DMS53 (cell line): ENCODE measurements around the gene STX7.

Experiments
- DNase-seq: peaks from one replicate; lab custom pipeline; 2025; lab: John Stamatoyannopoulos, UW

STX7 gene

DNA sequence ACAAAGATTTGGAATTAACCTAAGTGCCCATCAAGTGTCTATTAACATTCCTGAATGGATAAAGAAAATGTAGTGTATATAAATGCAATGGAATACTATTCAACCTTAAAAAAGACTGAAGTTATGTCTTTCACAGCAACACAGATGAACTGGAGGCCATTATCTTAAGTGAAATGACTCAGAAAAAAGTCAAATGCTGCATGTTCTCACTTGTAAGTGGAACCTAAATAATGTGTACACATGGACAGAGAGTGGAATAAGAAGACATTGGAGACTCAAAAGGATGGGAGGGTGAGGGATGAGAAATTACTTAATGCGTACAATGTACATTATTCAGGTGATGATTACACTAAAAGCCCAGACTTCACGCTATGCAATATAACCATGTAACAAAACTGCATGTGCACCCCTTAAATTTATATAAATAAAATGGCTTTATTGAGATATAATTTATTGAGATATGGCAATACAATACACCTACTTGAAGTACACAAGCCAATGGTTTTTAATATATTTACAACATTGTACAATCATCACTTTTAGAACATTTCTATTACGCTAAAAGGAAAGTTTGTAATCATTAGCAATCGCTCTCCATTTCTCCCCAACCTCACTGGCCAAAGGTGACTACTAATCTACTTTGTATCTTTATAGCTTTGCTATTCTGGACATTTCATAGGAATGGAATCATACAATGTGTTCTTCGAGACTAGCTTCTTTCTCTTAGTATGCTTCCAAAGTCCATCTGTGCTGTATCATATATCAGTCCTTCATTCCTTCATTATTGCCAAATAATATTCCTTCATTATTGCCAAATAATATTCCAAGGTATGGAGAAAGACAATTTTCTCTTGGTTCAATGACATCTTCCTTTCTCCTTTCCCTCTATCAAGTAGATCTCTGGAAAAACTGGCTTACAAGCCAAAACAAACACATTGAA, 5.8 kb downstream of the STX7 start:
- DNase-seq: no peak

DNA sequence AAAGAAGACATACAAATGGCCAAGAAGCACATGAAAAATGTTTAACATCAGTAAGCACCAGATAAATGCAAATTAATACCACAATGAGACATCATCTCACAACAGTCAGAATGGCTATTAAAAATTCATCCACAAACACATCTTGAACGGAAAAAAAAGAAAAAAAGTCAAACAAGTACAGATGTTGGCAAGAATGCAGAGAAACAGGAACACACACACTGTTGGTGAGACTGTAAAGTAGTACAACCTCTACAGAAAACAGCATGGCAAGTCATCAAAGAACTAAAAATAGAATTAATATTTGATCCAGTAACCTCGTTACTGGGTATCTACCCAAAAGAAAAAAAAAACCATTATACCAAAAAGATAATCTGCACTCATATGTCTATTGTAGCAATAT, 6.5 kb downstream of the STX7 start:
- no peak for DNase-seq

DNA sequence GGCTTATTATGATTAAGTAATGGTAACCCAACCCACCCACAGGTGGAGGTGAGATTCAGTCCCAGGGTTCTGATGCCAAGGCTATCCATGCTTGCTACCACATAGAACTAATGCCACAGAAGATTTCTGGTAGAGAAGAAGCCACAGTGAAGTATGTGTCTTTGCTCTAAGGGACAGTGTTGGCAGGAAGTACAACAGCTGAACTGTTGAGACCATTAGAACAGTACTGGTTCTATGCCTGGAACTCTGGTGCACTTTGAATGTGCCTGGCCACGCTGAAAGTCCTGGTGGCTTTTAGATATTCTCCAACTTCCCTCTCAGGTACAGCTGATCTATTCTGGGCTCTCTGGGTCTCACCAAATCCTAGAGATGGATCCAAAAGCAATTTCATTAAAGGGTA, 7.8 kb downstream of the STX7 start:
- DNase-seq: no peak

DNA sequence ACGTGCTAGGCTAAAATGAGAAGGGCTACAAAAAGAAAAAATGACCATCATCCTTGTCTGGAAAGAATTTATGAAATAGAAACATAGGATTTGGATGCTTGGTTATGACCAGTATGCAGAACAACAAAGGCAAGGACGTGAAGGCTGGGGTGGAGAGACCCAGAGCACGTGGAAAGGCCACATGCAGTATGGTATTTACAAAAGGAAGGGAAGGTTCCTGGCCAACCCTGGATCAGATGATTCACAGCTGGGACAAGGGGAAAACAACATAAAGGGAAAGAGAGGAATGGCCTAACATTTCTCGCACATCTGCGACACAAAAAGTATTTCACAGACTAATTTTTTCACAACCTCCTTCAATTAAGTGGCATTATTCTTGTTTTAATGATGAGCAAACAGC, 8.2 kb downstream of the STX7 start:
- DNase-seq: no peak

DNA sequence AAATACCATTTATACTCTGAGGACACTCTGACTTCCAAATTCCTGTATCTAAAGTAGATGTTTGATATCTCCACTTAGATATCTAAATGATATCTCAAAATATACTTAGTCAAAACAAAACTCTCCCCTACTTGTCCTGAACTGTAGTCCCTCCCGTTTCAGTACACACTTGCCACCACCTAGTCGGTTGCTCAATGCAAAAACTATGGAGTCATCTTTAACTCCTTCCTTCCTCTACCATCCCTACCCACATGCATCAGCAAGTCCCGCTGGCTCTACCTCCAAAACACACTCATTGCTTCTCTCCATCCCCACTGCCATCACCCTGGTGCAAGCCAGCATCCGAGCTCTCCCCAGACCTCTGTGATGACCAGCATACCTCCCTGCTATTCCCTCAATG, 13.2 kb downstream of the STX7 start:
- DNase-seq: no peak

DNA sequence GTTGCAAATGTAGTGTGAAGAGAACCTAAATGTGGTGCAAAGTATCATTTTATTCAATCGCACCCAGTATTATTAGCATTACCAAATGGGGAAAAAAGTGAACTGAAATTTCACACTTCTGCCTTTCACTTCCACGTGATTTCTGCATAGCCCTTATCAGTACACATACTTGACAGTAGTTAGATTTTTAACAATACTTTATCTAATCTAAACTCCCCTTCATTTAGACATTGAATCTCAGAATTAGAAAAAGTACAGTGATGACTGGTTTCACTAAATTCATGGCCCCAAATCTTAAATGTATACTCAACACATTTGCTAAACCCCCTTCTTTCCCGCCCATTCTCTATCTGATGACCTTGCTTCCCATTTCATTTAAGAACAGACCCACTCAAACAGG, 14.3 kb downstream of the STX7 start:
- DNase-seq: no peak

DNA sequence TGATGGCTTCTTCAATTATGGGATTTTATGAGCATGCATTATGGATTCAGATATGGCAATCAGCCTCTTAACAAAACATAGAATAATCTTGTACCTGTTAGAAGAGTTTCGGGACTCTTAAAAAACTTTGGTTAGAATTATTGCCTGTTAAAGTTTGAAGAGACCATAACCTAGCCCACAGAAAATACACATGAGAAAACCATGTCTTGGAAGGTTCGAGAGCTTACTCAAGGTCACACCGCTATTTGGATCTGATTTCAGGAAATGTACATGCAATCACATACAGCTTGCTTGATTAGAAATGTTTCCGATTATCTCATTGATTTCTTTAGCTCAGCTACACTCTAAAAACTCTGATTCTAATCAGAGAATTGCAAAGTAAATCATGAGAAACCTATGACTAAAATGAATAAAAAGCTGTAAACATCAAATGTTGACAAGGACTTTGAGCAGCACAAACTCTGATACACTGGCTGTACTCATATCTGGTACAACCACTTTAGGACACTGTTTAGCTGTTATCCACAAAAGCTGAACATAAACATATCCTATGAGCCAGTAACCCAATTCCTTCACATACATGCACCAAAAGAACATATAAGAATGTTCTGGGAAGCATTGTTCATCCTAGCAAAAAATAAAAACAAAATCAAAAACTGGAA, 16.3 kb downstream of the STX7 start:
- no peak for DNase-seq

DNA sequence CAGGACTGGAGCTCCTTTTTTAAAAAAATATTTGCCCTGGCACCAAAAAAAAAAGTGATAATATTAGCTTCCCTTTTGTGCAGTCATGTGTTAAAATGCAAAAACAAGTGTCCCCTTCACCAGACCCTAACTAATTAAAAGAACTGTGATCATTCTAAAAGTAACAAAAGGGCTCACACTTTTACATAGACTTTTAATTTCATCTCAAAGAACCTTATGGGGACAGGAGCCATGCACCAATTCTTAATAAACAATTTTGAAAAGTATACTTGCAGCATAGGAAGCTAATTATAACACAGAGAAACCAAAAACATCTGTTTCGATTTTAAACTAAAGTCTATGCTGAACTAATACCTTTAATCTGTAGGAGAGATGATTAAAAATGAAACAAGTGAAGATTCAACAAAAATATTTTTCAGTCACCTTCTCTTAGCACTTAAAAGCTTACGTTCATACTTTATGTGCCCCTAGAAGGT, 17.3 kb downstream of the STX7 start:
- DNase-seq: no peak

DNA sequence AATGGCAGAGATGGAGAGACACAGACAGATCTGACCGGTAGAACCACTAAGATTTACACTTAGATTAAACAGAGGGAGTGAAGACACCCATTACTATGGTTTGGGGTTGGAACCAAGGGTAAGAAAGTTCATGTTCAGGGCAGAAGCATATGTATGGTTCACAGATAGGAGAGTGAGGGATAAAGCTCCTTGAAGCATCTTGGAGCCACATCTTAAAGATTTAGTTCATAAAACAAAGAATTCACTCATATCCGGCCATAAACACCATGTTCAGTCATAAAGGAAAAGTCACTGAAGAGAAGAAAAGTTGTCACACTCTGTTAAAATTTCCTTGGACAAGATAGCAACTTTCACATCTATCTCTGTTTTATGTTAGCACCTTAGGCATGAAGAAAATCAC, 18.0 kb downstream of the STX7 start:
- DNase-seq: no peak

DNA sequence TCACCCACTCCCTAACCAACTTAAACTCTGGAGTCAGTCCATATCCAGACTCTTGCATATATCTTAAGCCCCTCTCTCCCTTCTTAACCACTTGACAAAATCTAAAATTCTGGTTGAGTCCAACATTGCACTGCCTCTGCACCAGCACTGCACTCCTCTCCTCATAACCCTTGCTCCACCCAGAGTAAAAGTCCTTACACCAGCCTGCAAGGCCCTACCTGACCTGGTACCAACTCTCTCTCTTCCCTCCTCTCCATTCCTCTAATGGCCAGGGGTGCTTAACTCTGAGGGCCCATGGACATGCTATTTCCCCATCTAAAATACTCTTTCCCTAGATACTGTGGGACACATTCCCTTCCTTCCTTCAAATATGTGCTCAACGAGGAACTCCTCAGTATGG, 21.0 kb downstream of the STX7 start:
- DNase-seq: no peak

DNA sequence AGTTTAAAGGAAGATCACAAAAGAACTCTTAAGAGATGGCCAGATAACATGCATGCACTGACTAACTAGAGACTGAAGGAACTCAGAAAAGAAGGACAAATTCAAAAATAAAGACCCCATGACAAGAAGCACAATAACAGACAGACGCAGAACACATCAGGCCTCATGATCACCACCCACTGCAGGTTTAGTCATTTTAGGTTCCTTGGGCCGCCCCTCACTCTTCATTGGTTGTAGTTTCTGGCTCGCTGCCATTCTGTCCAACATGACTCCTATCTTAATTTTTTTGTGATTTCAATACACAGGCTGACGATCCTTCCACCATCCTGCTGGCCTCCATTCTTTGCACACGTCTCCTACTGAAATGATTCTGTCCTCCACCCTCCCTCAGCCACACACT, 21.6 kb downstream of the STX7 start:
- no peak for DNase-seq

DNA sequence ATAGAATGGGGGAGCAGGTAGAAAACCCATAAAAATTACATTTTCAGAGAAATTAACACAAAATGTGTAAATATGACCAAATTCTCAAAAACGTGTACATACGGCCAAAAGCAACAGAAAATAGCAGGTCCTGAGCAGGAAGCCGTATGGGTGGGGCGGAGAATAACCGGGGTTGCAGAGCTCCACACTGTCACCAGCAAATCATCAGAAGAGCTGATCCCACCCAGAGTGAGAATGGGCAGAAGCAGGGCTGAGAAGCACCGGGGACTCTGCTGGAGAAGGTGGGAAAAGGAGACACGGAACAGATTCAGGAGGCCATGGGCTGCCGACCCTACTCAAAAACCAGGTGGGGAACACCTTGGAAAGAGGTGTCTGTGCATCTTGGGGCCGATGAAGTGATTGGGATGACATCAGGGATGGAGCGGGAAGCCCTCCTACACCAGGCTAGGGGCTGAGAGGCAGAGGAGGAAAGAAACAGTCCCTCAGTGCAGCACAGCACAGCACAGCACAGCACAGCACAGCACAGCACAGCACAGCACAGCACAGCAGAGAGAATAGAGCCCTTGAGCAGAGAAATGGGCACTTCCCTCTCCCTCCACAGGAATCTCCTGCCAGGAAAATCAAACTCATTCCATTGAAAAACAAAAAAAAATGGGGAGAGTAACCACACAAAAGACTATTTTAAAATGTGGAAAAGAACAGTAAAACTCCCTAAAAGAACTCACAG, 22.3 kb downstream of the STX7 start:
- no peak for DNase-seq

DNA sequence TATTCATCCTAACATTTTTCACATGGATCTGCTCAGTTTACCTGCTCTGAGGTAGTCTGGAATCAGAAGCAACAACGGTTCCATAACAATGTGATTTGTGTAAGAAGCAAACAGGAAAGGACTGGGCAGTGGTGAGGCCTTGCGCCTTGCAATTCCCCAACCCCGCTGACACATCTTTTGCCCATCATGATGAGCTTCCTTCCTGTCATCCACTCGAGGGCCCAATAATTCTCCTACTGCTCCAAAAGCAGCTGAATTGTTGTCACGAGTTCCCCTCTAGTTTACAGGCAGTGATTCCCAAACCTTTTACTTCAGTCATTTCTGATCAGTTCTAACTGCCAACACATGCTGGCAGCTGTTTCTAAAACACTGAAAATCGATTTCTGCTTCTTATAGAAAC, 22.9 kb downstream of the STX7 start:
- DNase-seq: no peak

DNA sequence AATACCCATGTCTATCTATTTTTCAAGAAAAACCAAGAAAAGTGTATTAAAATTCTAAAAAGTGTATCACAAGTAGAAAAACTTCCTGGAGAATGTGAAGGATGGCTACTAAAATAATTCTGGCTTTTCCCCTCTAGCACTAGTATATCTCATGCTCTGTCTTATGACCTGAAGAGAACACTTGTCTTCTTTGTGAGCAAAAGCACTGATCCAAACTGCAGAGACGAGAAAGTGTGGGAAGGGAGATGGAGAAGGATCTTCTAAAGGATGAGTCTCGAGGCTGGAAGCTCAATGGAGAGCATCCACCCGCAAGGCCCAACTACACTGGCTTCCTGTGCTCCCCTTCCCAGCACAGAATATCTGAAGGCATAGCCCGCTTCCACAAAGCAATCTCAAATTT, 23.5 kb downstream of the STX7 start:
- no peak for DNase-seq

DNA sequence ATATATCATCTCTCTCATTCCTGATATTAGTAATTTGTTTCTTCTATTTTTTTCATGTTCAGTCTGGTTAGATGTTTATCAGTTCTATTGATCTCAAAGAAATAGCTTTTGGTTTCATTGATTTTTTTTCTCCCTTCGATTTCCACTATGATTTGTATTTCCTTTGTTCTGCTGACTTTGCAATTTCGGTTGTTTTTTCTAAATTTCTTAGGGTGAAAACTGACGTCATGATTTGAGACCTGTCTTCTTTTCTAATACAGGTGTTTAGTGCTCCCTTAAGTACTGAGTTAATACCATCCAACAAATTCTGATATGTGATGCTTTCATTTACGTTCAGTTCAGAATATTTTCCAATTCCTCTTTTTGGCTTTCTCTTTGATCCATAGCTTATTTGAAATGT, 25.2 kb downstream of the STX7 start:
- DNase-seq: no peak

DNA sequence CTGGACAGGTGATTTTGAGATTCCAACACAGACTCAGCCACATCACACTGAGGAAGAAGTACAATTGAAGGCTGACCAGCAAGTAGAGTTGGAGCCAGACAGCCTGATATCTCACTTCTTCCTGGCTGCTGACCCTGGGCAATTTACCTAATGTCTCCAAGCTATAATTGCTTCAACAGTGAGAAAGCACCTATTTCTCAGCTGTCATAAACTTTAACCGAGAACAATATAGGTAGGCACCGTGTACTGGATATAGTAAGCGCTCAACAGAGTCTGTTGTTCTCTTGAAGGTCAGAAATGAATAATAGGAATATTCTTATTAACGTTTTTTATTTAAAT, 28.3 kb downstream of the STX7 start:
- DNase-seq: no peak

DNA sequence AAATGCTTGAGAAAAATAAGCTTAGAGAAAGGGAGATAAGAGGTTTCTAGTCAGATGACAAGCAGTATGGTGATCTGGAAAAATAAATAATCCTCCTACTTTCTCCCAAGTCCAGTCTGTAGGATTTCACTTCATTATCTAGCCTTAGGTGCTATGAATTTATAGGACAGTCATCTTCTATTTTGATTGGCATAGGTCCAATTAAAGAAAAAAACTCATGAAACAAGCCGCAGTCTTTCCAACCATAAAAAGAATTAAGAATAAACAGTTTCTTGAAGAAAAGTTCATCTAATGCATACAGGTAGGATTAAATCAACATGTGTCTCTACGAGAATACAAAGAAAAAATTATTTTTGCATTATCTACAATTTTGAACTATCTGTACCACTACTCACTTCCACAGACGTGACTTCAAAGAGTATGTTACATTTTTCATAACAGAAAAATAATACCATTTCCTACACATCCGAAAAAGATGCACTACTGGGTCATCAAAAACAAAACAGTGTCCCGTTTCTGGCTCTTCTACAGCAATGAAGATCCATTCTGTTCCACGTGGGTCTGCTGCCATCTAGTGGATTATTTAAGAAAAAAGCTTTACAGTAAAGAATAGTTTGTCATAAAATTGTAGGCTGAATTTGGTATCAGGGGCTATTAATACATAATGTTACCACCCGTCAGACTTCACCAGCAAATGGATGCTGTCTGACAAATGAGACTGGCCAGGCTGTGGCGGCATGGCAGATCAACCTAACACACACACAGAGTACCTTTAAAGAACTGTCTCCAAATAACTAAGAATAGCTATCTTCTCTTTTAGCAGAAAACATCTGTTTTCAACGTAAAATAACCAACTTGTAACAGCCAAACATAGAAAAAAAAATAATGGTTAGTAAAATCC, 28.9 kb downstream of the STX7 start:
- peak; percentile 73 for DNase-seq

DNA sequence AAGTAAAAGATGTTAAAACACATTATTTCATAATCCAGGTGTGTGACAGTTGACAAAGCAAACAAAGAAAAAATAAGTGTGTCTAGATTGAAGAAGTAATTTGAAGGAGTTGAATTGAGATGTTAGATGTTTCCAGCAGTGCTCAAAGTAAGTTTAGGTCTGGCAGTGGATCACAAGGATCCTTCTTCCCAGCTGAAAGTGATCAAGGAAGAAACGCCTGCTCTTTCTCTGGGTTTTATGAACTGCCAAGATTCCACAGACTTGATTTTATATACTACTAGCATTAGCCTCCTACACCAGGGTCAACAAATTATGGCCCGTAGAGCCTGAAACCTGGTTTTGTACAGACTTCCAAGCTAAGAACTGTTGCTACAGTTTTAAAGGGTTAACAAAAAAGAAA, 30.3 kb downstream of the STX7 start:
- no peak for DNase-seq

DNA sequence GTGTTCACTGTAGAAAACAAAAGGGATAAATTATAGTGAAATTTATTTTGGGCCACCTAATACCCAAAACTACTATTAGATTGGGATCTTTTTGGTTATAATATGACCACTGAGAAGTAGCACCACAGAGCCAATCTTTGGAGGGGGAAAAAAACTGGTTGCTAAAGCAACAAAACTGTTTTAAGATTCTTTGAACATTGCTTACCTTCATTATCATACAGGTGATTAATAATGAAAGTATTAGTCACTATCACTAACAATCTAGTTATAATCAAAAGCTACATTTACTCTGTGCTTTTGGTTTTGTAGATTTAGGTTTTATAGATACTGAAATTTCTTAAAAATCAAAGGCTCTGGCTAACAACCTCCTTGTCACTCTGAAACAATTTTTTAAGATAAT, 31.7 kb downstream of the STX7 start:
- DNase-seq: no peak

DNA sequence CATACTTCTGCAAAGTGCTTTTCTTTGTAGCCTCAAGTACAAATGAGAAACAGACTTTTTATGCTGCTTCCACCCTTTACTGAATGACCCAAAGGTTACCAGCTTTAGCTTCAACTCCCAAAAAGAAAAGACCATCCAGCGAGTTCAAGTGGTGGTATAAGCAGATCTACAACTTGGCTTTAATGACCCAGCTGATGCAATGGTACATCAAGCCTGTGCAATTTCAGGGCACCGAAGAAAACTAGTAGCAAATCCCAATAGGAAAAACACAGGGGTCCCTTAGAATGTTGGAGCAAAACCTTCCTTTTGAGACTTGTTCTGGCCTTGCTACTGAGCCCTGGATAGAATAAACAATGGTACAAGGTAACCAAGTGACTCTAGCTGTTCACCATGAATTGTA, 33.8 kb downstream of the STX7 start:
- no peak for DNase-seq

DNA sequence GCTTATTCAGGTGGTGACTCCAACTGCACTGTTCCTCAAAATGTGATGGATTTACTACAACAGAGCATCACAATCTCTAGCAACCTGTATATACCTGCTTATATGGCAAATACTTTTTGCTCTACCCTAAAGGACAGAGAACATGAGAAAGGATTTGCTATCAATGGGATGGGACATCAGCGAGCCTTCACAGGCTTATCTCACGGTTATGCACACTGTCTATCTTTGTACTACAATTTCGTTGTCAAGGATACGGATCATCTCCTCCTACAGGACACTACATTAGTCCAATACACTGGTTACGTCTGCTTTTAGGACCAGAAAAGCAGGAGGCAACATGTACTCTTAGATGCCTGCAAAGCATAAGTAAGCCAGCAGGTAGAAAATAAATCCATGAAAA, 34.2 kb downstream of the STX7 start:
- no peak for DNase-seq

DNA sequence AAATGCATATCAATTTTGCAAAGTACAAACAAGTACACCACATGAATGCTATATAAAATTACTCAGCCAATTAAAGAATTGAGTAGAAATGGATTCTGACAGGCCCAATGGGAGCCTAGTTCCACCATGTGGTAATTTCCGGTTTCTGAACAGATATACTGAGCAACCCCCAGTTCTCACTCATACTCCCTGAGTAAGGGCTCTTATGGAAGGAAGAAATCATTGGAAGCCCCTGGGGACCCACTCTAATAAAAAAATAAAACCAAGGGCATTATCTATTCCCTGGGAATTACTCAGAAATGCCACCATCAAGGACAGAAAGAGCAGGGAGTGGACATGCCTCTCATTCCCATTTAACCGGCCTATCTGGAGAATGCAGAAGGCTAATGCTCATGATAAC, 34.6 kb downstream of the STX7 start:
- DNase-seq: no peak
